CD4-positive, CD25-positive, alpha-beta regulatory T cell (primary cell): ENCODE data around the gene KIRREL2. TPM values are rescaled to one million over a fixed set of nuclear protein-coding genes. Genes with fewer than 3 reads are reported as not detected.

ENCODE experiments used
- ATAC-seq, 2 donors: fragments of 150-1000 bp; cut with Tn5 transposase; one replicate each; pipeline ENCODE4 v1.10.0; 2021; ENCODE audit warnings: low read depth in 2 of 2, moderate number of reproducible peaks in 2 of 2, moderate library complexity in 1 of 2
- DNase-seq, 3 donors: peaks; one replicate each; pipeline versions ENCODE4 v3.0.0 to v3.0.0-alpha.2; 2012 to 2022; ENCODE audit warnings: mixed read lengths in 1 of 3
- H3K27ac ChIP-seq: one replicate; pipeline ENCODE4 v1.7.0; 2013; ENCODE audit warnings: mild to moderate bottlenecking, low read length; ENCODE audit not compliant: insufficient read depth, poor library complexity, severe bottlenecking
- H3K27me3 ChIP-seq: one replicate; pipeline ENCODE4 v1.7.0; 2013; ENCODE audit warnings: low read length; ENCODE audit not compliant: control insufficient read depth, insufficient read depth
- H3K36me3 ChIP-seq: one replicate; pipeline ENCODE4 v1.7.0; 2013; ENCODE audit warnings: mild to moderate bottlenecking, low read length, moderate library complexity; ENCODE audit not compliant: control insufficient read depth, insufficient read depth
- H3K4me1 ChIP-seq: 2 replicates; pipeline ENCODE4 v1.7.0; 2013; ENCODE audit warnings: mild to moderate bottlenecking, low read length; ENCODE audit not compliant: insufficient read depth, control insufficient read depth, poor library complexity, severe bottlenecking
- H3K4me3 ChIP-seq: one replicate; pipeline ENCODE4 v1.7.0; 2013; ENCODE audit warnings: low read depth, mild to moderate bottlenecking, low read length, moderate library complexity
- H3K9me3 ChIP-seq, 2 experiments: 1 replicate in 1 of 2; 2 replicates in 1 of 2; pipeline ENCODE4 v1.7.0; 2013; ENCODE audit warnings: low read length in 2 of 2, mild to moderate bottlenecking in 1 of 2, moderate library complexity in 1 of 2; ENCODE audit not compliant: control insufficient read depth in 2 of 2
- H3K27ac Mint-ChIP-seq, 3 donors: one replicate each; pipeline ENCODE4 v1.8.0; 2020 to 2022; ENCODE audit warnings: mild to moderate bottlenecking in 3 of 3, mixed read lengths in 3 of 3, moderate library complexity in 2 of 3
- H3K27me3 Mint-ChIP-seq: one replicate; pipeline ENCODE4 v1.8.0; 2022; ENCODE audit warnings: mild to moderate bottlenecking, mixed read lengths
- H3K36me3 Mint-ChIP-seq: one replicate; pipeline ENCODE4 v1.8.0; 2020; ENCODE audit warnings: mixed read lengths
- H3K4me1 Mint-ChIP-seq, 4 donors: one replicate each; pipeline ENCODE4 v1.8.0; 2020 to 2022; ENCODE audit warnings: mixed read lengths in 4 of 4, mild to moderate bottlenecking in 1 of 4
- H3K4me3 Mint-ChIP-seq, 4 donors: one replicate each; pipeline ENCODE4 v1.8.0; 2020 to 2022; ENCODE audit warnings: mild to moderate bottlenecking in 4 of 4, mixed read lengths in 4 of 4, moderate library complexity in 3 of 4
- H3K9me3 Mint-ChIP-seq, 7 donors: one replicate each; pipeline ENCODE4 v1.8.0; 2020 to 2022; ENCODE audit warnings: mixed read lengths in 7 of 7, mild to moderate bottlenecking in 3 of 7, moderate library complexity in 2 of 7
- polyA plus RNA-seq, 4 donors: library from polyadenylated mRNA; unstranded; fragments of 300-500 nt; fragmentation: Illumina TruSeq; gene quantifications; one replicate each; pipeline ENCODE4 v1.2.3, GENCODE V29; 2021
- total RNA-seq: library from RNA; stranded (reverse); gene quantifications from one replicate; pipeline ENCODE4 v1.2.3, GENCODE V29; 2022

KIRREL2 gene
- total and polyA plus RNA-seq, 5 donors from 2014 or later = not detected

DNA sequence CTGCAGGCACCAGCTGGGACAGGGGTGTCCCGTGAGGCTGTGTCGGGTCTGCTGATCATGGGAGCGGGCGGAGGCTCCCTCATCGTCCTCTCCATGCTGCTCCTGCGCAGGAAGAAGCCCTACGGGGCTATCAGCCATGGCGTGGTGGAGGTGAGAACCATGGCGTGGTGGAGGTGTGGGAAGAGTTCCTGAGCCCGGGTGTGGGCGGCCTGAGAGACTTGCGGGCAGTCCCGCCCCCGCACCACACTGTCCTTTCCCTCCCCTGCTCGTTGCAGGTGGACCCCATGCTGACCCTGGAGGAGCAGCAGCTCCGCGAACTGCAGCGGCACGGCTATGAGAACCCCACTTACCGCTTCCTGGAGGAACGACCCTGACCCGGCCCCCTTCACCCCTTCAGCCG lies 22.4 kb downstream of the KIRREL2 start:
- peaks cover 42% of the 10 kb centered on the region for H3K27me3 Mint-ChIP-seq
- DNase-seq (no peak), ATAC-seq (no peak)
- Histone ChIP-seq H3K4me1 (peaks cover 8% of the 10 kb centered on the region), H3K9me3 (no peaks in the 10 kb centered on the region), H3K27me3 (peaks cover 5% of the 10 kb centered on the region), H3K4me3 (no peak overlapping the region), H3K27ac (no peak overlapping the region), H3K36me3 (no peaks in the 10 kb centered on the region)
- no peak overlapping the region for H3K4me3 Mint-ChIP-seq
- peaks cover 2 to 8% (median 5%) of the 10 kb centered on the region in 4 donors for H3K4me1 Mint-ChIP-seq
- H3K36me3 Mint-ChIP-seq = no peaks in the 10 kb centered on the region
- no peak overlapping the region for H3K27ac Mint-ChIP-seq
- peaks cover 0 to 1% (median 0%) of the 10 kb centered on the region in 7 donors for H3K9me3 Mint-ChIP-seq

DNA sequence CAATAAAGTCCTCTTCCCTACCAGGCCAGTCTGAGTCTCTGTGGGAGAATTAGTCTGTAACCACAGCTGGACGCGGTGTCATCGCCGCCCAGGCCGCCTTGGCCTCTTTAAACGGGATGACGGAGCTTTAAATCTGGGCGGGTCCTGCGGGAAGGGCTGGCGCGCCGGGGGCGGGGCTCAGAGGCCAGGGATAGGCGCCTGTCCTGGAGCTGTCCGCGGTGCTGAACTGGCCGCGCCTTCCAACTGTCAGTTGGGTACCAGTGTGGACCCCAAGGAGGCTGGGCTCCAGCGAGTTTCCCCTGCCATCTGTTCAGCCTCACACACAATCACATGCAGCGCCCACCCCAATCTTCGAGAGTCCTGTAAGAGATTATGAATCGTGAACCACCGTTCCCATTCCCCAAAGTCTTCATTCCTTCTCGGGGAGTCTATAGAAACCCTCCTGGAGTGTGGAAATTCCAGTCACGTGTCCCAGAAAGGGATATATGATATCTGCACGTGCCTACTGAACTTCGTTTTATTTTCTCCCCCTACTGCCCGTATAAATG lies 23.1 kb downstream of the KIRREL2 start:
- DNase-seq = peak; percentile 58 to 77 (median 58)
- ATAC-seq = peak in 1 of 2 donors; percentile 55
- H3K4me3 ChIP-seq = no peak overlapping the region
- no peaks in the 10 kb centered on the region for H3K36me3 Mint-ChIP-seq
- H3K27ac Mint-ChIP-seq = no peak overlapping the region
- H3K4me1 ChIP-seq = peaks cover 8% of the 10 kb centered on the region
- H3K27ac ChIP-seq = no peak overlapping the region
- H3K9me3 ChIP-seq = no peaks in the 10 kb centered on the region
- no peaks in the 10 kb centered on the region for H3K36me3 ChIP-seq
- H3K4me3 Mint-ChIP-seq = no peak overlapping the region
- H3K27me3 Mint-ChIP-seq = peaks cover 39% of the 10 kb centered on the region
- H3K4me1 Mint-ChIP-seq = peaks cover 2 to 10% (median 5%) of the 10 kb centered on the region in 4 donors
- H3K27me3 ChIP-seq = peaks cover 5% of the 10 kb centered on the region
- peaks cover 0 to under 1% (median 0%) of the 10 kb centered on the region in 7 donors for H3K9me3 Mint-ChIP-seq

DNA sequence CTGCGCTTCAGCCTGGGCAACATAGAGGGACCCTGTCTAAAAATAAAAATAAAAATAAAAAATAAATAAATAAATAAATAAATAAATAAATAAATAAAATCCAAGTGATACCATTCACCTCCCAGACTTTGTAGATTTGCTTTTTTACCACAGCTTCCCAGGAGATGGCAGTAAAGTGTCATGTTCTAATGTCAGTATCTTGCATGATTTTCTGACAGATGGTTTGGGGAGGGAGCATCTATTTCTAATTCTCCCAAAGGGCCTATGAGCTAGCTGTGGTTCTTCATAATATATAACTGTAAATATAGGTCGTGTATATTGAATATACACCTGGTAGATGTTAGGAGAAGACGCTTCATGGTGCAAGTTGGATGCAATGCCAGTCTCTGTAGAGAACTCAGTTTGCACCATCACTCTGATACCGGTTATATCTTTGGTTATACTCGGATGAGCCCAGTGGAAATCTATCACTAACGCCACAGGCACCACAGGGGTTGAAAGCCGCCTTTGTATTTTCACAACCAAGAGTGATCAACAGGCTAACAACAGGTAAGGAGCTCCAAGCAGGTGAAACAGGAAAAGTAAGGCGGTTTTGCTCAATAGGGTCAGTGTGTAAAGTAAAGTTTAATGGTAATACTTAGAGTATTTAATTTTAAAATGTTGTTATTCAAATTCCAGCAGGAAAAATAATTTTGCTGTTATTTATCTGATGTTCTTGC lies 25.6 kb downstream of the KIRREL2 start:
- Histone ChIP-seq H3K36me3 (no peaks in the 10 kb centered on the region), H3K27me3 (peaks cover 5% of the 10 kb centered on the region), H3K9me3 (no peaks in the 10 kb centered on the region), H3K4me3 (no peak overlapping the region), H3K4me1 (peaks cover 8% of the 10 kb centered on the region), H3K27ac (no peak overlapping the region)
- H3K27me3 Mint-ChIP-seq = peaks cover 29% of the 10 kb centered on the region
- H3K4me1 Mint-ChIP-seq = peaks cover 3 to 10% (median 5%) of the 10 kb centered on the region in 4 donors
- H3K9me3 Mint-ChIP-seq = no peaks in the 10 kb centered on the region
- DNase-seq (peak; percentile 33 to 80 (median 79)), ATAC-seq (peak; percentile 53 to 59)
- no peak overlapping the region for H3K4me3 Mint-ChIP-seq
- H3K36me3 Mint-ChIP-seq = peaks cover 7% of the 10 kb centered on the region
- no peak overlapping the region for H3K27ac Mint-ChIP-seq

DNA sequence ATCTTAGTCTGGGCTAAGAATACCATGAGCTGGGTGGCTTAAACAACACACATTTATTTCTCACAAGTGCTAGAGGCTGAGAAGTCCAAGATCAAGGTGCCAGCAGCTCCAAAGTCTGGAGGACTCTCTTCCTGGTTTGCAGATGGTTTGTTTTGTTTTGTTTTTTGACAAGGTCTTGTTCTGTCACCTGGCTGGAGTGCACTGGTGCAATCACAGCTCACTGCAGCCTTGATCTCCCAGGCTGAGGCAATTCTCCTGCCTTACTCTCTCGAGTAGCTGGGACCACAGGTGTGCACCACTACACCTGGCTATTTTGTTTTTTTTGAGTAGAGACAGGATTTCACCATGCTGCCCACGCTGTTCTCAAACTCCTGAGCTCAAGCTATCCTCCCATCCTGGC lies 27.2 kb downstream of the KIRREL2 start:
- Mint-ChIP-seq H3K27me3 (peaks cover 16% of the 10 kb centered on the region), H3K36me3 (peaks cover 16% of the 10 kb centered on the region), H3K4me3 (no peak overlapping the region), H3K9me3 (no peaks in the 10 kb centered on the region), H3K27ac (no peak overlapping the region), H3K4me1 (peaks cover 3 to 10% (median 5%) of the 10 kb centered on the region in 4 donors)
- peaks cover 5% of the 10 kb centered on the region for H3K27me3 ChIP-seq
- H3K4me1 ChIP-seq = peaks cover 8% of the 10 kb centered on the region
- no peak for ATAC-seq
- no peak overlapping the region for H3K27ac ChIP-seq
- no peak overlapping the region for H3K4me3 ChIP-seq
- no peaks in the 10 kb centered on the region for H3K9me3 ChIP-seq
- H3K36me3 ChIP-seq = peaks cover 11% of the 10 kb centered on the region
- no peak for DNase-seq

DNA sequence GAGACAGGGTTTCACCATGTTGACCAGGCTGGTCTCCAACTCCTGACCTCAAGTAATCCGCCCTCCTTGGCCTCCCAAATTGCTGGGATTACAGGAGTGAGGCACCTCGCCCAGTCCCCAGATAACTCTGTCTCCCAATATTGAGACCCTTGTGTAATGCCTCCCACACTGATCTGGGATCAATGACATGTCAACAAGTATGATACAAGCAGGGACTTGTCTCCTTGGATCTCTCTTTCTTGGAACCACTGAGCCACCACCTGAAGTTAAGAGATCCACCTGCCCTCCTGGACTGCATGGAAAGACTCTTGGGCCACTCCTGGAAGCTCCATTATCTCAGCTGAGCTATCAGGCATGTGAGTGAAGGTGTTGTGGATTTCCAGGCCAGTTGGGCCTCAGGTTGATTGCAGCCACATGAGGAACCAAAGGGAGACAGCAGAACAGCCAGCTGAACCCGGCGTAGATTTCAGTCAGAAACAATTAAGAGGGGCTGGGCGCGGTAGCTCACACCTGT lies 28.6 kb downstream of the KIRREL2 start:
- DNase-seq (no peak), ATAC-seq (no peak)
- Mint-ChIP-seq H3K27ac (peak overlapping the region; percentile 20 to 85 (median 38)), H3K27me3 (peaks cover 5% of the 10 kb centered on the region), H3K9me3 (no peaks in the 10 kb centered on the region), H3K4me3 (no peak overlapping the region), H3K36me3 (peaks cover 24% of the 10 kb centered on the region), H3K4me1 (peaks cover 4 to 9% (median 7%) of the 10 kb centered on the region in 4 donors)
- no peak overlapping the region for H3K4me3 ChIP-seq
- peaks cover 25% of the 10 kb centered on the region for H3K36me3 ChIP-seq
- H3K9me3 ChIP-seq = no peaks in the 10 kb centered on the region
- H3K4me1 ChIP-seq = peaks cover 4% of the 10 kb centered on the region
- no peak overlapping the region for H3K27ac ChIP-seq
- H3K27me3 ChIP-seq = peaks cover 2% of the 10 kb centered on the region

DNA sequence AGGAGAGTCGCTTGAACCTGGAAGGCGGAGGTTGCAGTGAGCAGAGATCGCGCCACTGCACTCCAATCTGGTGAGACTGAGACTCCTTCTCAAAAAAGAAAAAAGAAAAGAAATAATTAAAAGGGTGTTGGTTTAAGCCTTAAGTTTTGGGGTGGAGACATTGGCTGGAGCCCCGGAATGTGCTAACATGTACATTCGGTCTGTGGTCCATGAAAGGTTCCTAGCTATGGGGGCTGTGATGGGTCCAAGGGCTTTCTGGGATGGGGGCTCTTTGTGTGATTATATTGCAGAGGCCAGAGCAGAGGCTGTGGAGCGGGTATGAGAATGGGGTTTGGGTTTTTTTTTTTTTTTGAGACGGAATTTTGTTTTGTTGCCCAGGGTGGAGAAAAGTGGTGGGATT lies 29.2 kb downstream of the KIRREL2 start:
- peaks cover 4% of the 10 kb centered on the region for H3K4me1 ChIP-seq
- DNase-seq (no peak), ATAC-seq (no peak)
- H3K36me3 ChIP-seq = peaks cover 31% of the 10 kb centered on the region
- Mint-ChIP-seq H3K27ac (no peak overlapping the region), H3K9me3 (no peaks in the 10 kb centered on the region), H3K4me3 (no peak overlapping the region), H3K36me3 (peaks cover 26% of the 10 kb centered on the region), H3K4me1 (peaks cover 5 to 9% (median 7%) of the 10 kb centered on the region in 4 donors), H3K27me3 (peaks cover 4% of the 10 kb centered on the region)
- no peaks in the 10 kb centered on the region for H3K9me3 ChIP-seq
- H3K4me3 ChIP-seq = no peak overlapping the region
- no peaks in the 10 kb centered on the region for H3K27me3 ChIP-seq
- no peak overlapping the region for H3K27ac ChIP-seq

DNA sequence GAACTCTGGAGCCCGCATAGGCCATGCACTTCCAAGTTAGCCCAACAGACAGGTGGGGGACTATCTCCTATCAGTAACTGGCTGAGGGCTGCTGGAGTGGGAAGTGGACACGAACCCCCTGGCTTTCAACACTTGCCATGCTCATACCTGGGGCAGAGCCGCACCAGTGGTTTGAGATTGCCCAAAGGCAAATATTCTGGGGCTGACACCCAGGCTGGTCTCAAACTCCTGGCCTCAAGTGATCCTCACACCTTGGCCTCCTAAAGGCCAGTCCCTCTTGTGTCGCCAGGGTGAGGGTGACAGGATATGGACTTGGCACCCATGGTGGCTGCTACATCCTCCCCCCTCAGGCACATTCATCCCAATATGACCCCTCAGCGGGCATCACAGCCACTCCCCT lies 30.5 kb downstream of the KIRREL2 start:
- peaks cover 37% of the 10 kb centered on the region for H3K36me3 ChIP-seq
- DNase-seq (no peak), ATAC-seq (no peak)
- peaks cover 3% of the 10 kb centered on the region for H3K4me1 ChIP-seq
- H3K27me3 ChIP-seq = no peaks in the 10 kb centered on the region
- peaks cover 3 to 9% (median 7%) of the 10 kb centered on the region in 4 donors for H3K4me1 Mint-ChIP-seq
- H3K4me3 Mint-ChIP-seq = no peak overlapping the region
- H3K4me3 ChIP-seq = no peak overlapping the region
- H3K9me3 ChIP-seq = no peaks in the 10 kb centered on the region
- no peaks in the 10 kb centered on the region for H3K9me3 Mint-ChIP-seq
- H3K36me3 Mint-ChIP-seq = peaks cover 28% of the 10 kb centered on the region
- H3K27ac ChIP-seq = no peak overlapping the region
- H3K27ac Mint-ChIP-seq = no peak overlapping the region
- no peaks in the 10 kb centered on the region for H3K27me3 Mint-ChIP-seq
